HL-60 (cell line): ENCODE data around the gene CD81.

Experiments used
- DNase-seq, 2 experiments: peaks; one replicate each; pipeline ENCODE4 v3.0.0-alpha.2; 2010 to 2020; ENCODE audit warnings: low read depth in 1 of 2, low spot score in 1 of 2
- H3K27ac ChIP-seq: fragments of 250-450 bp; sonication (Bioruptor Pico); replicated peaks from 2 replicates; pipeline ENCODE4 v1.5.1; 2020; ENCODE audit warnings: mild to moderate bottlenecking, moderate library complexity
- H3K27me3 ChIP-seq: fragments of 250-450 bp; sonication (Bioruptor Pico); 2 replicates; pipeline ENCODE4 v1.5.1; 2021; ENCODE audit warnings: mild to moderate bottlenecking, moderate library complexity; ENCODE audit not compliant: insufficient read depth, poor library complexity, severe bottlenecking
- H3K4me3 ChIP-seq: replicated peaks from 2 replicates; pipeline ENCODE4 v1.5.1; 2011; ENCODE audit warnings: mild to moderate bottlenecking, control low read depth, low read length; ENCODE audit not compliant: insufficient read depth
- GABPA ChIP-seq: IDR thresholded peaks from 2 replicates; pipeline ENCODE4 v1.6.1; 2012; ENCODE audit warnings: low read depth
- POLR2AphosphoS5 ChIP-seq: IDR thresholded peaks from 2 replicates; pipeline ENCODE4 v1.6.1; 2012; ENCODE audit warnings: low read depth
- SPI1 ChIP-seq: IDR thresholded peaks from 2 replicates; pipeline ENCODE4 v1.6.1; 2012; ENCODE audit warnings: low read depth, mild to moderate bottlenecking, borderline replicate concordance
- TF ChIP-seq, protein P1 (sequence below): IDR thresholded peaks from 2 replicates; pipeline ENCODE4 v1.6.1; 2012; ENCODE audit warnings: low read depth; ENCODE audit not compliant: insufficient replicate concordance
- TF ChIP-seq, protein P2 (sequence below): IDR thresholded peaks from one replicate; pipeline ENCODE4 v1.5.1; 2011; ENCODE audit warnings: low read length, control low read depth, inconsistent platforms; ENCODE audit not compliant: insufficient read depth

The CD81 gene

DNA sequence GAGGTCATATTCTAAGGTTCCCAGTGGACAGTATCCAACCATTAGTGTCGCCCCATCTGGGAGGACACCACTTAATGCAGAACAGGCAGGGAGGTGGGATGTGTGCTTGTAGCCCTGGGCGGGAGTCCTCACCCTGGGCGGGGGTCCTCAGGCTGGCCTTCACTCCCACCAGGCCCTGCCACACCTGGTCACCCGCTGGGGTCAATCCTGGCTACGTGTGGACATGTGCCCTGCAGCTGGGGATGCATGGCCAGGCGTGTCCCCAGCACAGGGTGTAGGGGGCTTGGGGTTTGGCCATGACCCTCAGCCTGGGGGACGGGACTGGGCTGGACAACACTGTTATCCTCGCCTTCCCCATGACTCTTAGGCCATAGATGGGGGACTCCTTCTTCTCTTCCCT is 48.4 kb downstream of the CD81 start:
- no peaks in the 10 kb centered on the region for H3K27me3 ChIP-seq
- no peak for DNase-seq
- H3K4me3 ChIP-seq: no peak overlapping the region
- H3K27ac ChIP-seq: no peak overlapping the region
- TF ChIP-seq, protein P1, sequence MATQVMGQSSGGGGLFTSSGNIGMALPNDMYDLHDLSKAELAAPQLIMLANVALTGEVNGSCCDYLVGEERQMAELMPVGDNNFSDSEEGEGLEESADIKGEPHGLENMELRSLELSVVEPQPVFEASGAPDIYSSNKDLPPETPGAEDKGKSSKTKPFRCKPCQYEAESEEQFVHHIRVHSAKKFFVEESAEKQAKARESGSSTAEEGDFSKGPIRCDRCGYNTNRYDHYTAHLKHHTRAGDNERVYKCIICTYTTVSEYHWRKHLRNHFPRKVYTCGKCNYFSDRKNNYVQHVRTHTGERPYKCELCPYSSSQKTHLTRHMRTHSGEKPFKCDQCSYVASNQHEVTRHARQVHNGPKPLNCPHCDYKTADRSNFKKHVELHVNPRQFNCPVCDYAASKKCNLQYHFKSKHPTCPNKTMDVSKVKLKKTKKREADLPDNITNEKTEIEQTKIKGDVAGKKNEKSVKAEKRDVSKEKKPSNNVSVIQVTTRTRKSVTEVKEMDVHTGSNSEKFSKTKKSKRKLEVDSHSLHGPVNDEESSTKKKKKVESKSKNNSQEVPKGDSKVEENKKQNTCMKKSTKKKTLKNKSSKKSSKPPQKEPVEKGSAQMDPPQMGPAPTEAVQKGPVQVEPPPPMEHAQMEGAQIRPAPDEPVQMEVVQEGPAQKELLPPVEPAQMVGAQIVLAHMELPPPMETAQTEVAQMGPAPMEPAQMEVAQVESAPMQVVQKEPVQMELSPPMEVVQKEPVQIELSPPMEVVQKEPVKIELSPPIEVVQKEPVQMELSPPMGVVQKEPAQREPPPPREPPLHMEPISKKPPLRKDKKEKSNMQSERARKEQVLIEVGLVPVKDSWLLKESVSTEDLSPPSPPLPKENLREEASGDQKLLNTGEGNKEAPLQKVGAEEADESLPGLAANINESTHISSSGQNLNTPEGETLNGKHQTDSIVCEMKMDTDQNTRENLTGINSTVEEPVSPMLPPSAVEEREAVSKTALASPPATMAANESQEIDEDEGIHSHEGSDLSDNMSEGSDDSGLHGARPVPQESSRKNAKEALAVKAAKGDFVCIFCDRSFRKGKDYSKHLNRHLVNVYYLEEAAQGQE: no peak
- TF ChIP-seq SPI1 (no peak), POLR2AphosphoS5 (no peak), GABPA (no peak)
- TF ChIP-seq, protein P2, sequence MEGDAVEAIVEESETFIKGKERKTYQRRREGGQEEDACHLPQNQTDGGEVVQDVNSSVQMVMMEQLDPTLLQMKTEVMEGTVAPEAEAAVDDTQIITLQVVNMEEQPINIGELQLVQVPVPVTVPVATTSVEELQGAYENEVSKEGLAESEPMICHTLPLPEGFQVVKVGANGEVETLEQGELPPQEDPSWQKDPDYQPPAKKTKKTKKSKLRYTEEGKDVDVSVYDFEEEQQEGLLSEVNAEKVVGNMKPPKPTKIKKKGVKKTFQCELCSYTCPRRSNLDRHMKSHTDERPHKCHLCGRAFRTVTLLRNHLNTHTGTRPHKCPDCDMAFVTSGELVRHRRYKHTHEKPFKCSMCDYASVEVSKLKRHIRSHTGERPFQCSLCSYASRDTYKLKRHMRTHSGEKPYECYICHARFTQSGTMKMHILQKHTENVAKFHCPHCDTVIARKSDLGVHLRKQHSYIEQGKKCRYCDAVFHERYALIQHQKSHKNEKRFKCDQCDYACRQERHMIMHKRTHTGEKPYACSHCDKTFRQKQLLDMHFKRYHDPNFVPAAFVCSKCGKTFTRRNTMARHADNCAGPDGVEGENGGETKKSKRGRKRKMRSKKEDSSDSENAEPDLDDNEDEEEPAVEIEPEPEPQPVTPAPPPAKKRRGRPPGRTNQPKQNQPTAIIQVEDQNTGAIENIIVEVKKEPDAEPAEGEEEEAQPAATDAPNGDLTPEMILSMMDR: no peak

DNA sequence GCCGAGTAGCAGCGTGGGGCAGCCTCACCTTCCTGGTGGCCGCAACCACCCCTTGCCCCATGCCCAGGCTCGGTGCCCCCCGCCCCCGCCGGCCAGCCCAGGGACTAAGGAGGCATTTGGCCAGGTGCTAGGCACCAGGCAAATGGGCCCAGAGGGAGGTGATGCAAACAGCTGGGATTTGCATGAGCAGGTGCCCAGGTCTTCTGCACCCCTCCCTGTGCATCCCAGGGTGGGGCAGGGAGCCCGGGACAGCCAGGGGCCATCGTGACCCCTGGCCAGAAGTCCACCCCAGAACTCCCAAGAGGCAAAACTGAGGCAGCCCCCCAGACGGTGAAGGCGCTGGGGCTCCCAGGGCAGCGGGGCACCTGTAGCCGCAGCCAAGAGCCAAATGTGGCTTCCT is 49.1 kb downstream of the CD81 start:
- no peak for TF ChIP-seq GABPA
- no peak for TF ChIP-seq SPI1
- TF ChIP-seq, protein P2: no peak
- TF ChIP-seq, protein P1: no peak
- TF ChIP-seq POLR2AphosphoS5: no peak
- Histone ChIP-seq H3K4me3 (no peak overlapping the region), H3K27me3 (no peaks in the 10 kb centered on the region), H3K27ac (no peak overlapping the region)
- no peak for DNase-seq

DNA sequence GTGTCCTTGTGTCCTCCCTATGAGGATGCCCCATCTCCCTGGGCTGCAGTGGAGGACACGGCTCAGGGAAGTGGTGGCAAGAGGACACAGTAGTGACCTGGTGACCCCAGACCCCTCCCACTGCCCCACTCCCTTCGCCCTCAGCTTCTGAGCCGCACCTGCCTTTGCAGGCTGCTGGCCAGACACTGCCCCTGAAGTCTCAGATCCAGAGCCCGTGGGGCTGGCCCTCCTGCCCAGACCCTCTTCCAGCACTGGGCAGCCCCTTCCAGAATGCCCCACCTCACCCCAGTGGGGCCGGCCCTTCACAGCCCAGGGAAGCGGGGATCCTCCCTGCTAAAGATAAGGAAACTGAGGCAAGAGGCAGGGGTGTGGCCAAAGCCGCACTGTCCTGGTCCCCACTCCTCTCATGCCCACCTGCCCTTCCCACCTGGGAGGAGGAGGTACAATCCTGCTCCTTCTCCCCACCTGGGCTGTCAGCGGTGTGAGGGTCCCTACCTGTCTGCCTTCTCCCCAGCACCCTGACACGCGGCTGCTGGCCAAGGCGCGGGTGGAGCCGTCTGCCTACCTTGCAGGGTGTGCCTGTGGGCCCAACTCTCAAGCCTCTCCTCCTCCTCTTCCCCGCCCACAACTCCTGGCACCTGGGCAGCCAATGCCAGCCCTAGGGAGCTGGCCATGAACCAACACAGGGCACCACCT is 49.9 kb downstream of the CD81 start:
- TF ChIP-seq, protein P1: no peak
- no peak for TF ChIP-seq POLR2AphosphoS5
- TF ChIP-seq, protein P2: no peak
- no peak for TF ChIP-seq SPI1
- TF ChIP-seq GABPA: no peak
- no peak for DNase-seq
- Histone ChIP-seq H3K27me3 (no peaks in the 10 kb centered on the region), H3K27ac (no peak overlapping the region), H3K4me3 (no peak overlapping the region)
